ENCODE measurements around the gene LHB.

DNA sequence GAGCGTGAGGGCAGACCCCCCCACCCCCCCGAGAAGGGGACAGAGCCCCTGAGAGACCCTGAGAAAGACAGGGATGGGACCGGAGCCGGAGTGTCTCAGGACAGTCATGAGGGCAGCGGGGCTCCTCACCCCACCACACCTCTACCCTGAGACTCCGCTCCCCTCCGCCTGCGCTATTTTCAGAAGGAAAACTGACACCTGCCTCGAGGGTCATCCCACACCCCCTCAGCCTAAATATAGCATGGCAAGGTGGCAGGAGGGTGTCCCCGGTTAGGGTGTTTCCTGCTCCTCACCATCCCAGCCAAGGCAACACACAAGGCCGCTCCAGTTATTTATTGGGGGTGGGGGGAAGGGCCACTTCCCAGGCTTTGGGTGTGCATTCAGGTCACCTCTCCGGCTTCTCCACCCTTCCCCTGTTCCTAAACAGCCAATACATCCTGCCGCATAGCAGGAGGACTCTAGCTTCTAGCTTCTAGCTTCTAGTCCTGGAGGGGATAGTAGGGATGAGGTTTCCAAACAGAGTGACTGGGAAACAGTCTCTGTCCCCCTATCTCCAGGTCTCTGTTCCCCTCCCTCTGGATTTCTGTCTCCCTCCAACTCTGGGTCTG lies 49.1 kb upstream of the LHB start:
- no peak for TF ChIP-seq MAX (IDR thresholded peaks at IDR 0.05; ENCODE audit: insufficient read depth, insufficient read length)
- TF ChIP-seq, protein P1, sequence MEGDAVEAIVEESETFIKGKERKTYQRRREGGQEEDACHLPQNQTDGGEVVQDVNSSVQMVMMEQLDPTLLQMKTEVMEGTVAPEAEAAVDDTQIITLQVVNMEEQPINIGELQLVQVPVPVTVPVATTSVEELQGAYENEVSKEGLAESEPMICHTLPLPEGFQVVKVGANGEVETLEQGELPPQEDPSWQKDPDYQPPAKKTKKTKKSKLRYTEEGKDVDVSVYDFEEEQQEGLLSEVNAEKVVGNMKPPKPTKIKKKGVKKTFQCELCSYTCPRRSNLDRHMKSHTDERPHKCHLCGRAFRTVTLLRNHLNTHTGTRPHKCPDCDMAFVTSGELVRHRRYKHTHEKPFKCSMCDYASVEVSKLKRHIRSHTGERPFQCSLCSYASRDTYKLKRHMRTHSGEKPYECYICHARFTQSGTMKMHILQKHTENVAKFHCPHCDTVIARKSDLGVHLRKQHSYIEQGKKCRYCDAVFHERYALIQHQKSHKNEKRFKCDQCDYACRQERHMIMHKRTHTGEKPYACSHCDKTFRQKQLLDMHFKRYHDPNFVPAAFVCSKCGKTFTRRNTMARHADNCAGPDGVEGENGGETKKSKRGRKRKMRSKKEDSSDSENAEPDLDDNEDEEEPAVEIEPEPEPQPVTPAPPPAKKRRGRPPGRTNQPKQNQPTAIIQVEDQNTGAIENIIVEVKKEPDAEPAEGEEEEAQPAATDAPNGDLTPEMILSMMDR (IDR thresholded peaks at IDR 0.05; ENCODE audit: extremely low read depth in 1 of 2, insufficient read depth in 1 of 2, low read depth in 1 of 2, low read length in 2 of 2) = no peak
- TF ChIP-seq EZH2 (IDR thresholded peaks at IDR 0.05; ENCODE audit: borderline replicate concordance, low read depth, low read length, severe bottlenecking) = no peak
- no peak for TF ChIP-seq POLR2A (IDR thresholded peaks at IDR 0.05; ENCODE audit: low read depth, low read length)
- TF ChIP-seq POLR2AphosphoS5 (IDR thresholded peaks at IDR 0.05; ENCODE audit: insufficient read depth, low read depth, low read length) = no peak
- TF ChIP-seq JUN (IDR thresholded peaks at IDR 0.05; ENCODE audit: borderline replicate concordance, insufficient read depth, insufficient read length, low read depth) = no peak
- TF ChIP-seq MYC (IDR thresholded peaks at IDR 0.05; ENCODE audit: low read depth, low read length) = no peak
- no peak for TF ChIP-seq GATA2 (IDR thresholded peaks at IDR 0.05; ENCODE audit: insufficient read depth, insufficient read length, low read depth, low read length)
